Left forelimb (tissue), 1 donor: ENCODE measurements around the gene SSUH2.
"Not testable (repeated sequence)": the region's sequence is repeated elsewhere in the genome, so short reads cannot be mapped to it uniquely, and the experiment has no call there.

Source experiments
- DNase-seq: peaks from one replicate; pipeline ENCODE4 v3.0.0-alpha.2; 2018; ENCODE audit warnings: low spot score

SSUH2 gene

GRCh38 chr3:8659242-8659641, 14.6 kb upstream of the SSUH2 start:
- DNase-seq, result no peak

DNA sequence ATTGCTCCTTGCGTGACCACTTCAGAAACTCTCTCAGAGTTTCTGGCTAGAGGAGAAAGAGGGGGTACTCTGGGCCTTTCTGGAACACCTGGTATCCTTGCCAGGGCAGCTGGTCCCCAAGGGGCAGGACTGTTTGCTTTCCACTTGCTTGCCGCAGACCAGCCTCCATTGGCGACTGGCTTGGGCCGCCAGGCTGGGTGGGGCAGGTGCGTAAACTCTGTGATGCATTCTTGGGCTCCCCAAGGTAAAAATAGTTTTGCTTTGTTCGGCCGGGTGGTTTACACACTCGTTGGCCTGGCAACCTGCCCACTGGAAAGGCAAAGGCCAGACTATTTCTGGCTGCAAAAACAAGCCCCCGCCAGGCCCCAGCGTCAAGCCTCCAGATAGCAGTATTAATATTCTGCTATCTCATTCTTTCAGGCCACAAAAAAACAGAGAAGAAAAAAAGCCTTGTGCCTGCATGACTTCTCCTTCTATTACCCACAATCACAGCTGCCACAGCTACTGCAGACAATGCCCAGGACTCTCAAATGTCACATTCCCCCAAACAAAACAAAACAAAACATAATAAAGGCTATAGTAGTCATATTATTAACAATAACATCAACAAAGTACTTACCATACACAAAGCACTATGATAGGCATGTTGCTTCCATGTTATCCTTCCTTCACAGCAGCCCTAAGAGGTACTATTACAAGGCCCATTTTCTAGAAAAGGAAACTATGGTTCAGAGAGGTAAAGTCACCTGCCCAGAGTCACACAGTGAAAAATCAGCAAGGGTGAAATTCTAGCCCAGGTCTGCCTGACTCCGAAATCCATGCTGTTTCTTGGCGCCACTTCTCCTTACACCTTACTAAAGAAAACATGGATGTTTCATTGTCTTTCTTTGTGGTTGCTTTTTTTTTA, 14.0 kb upstream of the SSUH2 start:
- peak; percentile 71 for DNase-seq

GRCh38 chr3:8657804-8658305, 13.3 kb upstream of the SSUH2 start:
- DNase-seq, result no peak

GRCh38 chr3:8656240-8656639, 11.6 kb upstream of the SSUH2 start:
- DNase-seq, result no peak

DNA sequence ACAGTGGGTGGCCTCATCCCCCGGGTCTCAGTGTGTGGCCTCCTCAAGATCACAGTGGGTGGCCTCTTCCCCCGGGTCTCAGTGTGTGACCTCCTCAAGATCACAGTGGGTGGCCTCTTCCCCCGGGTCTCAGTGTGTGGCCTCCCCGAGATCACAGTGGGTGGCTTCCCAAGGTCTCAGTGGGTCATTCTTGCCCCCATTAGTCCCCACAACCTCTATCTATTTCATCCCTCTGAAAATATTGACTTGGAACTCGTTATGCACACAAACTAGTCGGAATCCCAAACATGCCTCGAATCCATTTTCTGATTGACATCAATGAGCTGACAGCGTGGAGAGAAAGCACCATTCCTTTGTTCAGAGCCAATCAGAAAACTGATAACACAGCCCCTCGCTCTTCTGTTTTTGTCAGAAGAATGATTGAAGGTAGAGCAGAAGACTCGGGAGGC, 10.8 kb upstream of the SSUH2 start:
- no peak for DNase-seq

DNA sequence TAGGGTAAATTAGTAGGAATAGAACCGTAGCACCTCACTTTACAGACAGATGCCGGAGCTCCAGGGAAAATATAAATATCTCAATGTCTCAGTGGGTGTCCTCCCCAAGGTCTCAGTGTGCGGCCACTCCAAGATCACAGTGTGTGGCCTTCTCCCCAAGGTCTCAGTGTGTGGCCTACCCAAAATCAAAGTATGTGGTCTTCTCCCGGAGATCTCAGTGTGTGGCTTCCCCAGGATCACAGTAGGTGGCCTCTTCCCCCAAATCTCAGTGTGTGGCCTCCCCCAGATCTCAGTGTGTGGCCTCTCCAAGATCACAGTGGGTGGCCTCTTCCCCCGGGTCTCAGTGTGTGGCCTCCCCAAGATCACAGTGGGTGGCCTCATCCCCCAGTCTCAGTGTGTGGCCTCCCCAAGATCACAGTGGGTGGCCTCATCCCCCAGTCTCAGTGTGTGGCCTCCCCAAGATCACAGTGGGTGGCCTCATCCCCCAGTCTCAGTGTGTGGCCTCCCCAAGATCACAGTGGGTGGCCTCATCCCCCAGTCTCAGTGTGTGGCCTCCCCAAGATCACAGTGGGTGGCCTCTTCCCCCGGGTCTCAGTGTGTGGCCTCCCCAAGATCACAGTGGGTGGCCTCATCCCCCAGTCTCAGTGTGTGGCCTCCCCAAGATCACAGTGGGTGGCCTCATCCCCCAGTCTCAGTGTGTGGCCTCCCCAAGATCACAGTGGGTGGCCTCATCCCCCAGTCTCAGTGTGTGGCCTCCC, 10.2 kb upstream of the SSUH2 start:
- DNase-seq, result not testable (repeated sequence)

- no peak for DNase-seq
These were observed 9.3 kb upstream of the SSUH2 start for GRCh38 chr3:8653800-8654408.

DNA sequence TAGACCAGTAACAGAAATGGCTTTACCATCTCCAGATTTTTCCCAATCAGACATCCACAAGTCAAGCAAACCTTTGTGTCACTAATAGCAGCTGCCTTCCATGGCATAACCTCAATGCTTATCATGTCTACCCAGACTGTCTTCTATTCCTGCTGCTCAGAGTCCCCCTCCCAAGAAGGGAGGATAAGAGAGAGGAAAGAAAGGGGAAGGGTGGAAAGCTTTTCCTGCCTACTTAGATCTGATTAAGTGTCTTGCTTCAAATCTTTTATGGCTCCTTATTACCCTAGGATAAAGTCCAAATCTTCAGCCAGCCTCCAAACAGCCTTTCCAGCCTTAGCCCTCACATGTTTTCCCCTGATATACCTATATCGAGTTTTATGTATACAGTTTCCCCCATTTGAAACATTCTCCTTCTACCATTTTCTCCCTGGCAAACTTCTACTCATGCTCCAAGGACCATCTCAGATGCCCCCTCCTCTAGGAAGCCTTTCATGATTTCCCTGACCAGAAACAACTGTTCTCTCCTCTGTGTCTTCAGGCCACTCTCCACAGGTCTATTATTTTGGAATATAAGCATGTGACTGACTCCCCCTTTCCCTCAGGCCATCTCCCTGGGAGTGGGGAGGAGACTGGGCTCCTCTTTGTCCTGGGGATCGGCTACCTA, 7.9 kb upstream of the SSUH2 start:
- no peak for DNase-seq

DNA sequence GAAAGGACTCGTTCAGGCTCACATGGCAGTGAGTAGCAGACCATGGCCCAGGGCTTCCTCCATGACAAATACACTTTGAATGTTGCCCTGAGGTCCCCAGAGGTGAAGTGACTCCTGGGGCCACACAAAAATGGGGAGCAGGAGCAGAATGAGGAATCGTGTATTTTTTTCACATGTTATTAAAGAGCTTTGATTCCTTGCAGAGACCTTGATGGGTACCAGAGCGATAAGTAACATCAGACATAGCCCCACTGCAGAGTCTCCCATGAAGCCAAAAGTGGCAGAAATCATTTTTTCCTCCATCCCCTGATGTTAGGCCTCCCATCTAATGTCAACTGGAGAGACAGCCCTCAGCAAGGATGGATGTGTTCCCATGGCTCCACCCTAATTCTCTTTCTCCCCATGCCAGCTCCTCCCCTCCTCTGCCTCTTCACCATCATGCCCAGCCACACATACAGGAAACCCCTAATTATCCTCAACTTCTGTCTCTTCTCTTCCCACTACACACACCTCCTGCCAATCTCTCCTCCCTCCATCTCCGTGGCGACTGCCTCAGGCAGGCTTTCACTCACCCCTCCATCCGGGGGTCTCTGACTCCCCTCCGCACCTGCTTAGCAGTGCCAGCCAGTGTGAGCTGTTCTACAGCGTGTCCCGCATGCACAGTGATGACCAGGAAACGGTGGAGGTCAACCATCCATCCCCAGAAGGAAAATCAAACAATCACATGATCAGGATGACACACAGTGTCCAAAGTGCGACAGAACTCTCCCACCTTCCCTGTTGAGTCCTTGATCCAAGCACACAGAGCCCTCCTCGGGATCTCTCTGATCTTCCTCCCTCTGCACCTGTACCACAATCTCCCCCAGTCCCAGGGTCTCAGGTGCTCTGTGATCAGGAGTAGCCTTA, 7.1 kb upstream of the SSUH2 start:
- DNase-seq, result no peak

DNA sequence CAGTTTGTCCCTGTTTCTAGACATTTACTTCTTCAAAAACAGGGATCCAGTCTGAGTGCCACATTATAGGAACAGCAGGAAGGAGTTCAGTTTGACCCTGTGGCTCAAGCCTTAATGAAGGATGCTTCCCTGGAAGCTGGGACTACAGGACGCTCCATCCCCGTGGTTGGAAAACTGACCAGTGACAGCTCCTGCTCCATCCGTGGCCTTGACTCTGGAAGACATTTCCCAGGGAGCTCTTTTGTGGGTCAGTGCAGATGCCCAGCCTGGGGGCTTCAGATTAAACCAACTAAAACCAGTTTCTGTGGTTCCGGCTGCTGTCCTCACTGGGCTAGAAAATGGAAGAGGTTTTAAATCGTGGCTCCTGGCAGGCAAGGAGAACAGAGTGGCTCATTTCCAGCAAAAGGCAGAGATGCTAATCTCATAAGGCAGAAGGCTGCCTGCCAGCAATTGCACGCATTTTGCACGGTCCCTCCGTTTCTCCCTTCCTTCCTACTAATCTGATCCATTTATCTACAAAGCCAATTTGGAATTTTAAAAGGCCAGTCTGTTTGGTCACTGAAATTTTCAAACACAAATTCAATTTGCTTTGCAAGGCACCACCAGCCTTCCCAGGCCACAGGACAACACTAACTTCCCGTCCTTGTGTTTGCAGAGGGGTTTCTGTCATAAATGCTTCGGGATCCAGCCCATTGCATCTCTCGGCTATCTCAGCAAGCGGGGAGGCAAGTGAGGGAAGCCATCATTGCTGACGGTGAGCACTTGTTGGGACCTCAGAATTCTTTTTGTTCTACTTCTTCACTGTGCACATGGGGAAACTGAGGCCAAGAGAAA, 6.2 kb upstream of the SSUH2 start:
- no peak for DNase-seq

DNA sequence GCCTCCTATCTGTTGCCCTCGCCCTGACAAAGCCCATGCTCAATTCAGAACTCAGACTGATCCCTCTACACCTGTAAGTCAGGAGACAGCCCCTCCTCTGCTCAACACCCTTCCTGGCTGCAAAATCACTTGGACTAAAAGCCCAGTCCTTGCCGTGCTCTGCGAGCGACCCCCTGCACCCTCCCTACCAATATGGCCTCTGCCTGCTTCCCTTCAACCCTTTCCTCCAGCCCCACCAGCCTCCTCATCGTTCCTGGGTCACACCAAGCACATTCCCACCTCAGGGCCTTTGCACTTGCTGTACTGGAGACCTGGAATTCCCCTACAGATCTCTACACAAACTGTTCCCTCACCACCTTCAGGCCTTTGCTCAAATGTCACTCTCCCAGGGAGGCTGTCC, 5.2 kb upstream of the SSUH2 start:
- DNase-seq, result no peak

DNA sequence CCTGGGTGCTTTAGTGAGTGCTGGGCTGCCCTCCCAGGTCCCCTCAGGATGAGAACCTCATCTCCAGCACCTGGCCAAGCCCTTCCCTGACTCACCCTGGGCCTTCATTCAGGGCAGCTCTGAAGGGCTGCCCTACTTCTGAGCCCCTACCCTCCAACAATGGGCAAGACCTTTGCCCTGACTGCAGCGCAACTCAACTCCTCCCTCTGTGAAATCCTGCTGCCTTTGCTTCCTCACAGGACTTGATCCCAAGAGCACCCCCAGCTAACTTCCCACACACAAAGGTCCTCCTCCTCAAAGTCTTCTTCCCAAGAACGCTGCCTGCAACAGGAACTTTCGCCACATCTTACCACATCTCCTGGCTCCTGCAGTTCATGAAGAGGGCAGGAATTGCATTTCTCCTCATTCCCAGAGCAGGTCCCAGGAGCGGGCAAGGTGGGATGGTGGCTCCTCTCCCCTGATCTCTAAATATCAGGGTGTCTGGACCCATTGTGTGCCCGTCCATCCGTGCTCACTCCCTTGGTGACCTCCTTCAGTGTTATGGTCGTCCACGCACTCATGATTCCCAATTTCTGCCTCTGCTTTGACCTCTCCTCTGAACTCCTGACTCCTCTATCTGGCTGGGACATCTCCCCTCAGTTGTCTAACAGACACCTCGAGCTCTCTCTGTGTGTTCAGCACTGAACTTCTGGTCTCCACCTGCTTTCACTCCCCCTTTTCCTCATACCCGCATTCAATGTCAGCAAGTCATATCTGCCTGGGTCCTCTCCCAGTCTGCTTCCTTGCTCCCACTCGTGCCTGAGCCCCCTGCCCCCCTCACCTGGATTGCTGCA, 4.5 kb upstream of the SSUH2 start:
- DNase-seq, result no peak

GRCh38 chr3:8647137-8647985, 2.8 kb upstream of the SSUH2 start:
- no peak for DNase-seq

DNA sequence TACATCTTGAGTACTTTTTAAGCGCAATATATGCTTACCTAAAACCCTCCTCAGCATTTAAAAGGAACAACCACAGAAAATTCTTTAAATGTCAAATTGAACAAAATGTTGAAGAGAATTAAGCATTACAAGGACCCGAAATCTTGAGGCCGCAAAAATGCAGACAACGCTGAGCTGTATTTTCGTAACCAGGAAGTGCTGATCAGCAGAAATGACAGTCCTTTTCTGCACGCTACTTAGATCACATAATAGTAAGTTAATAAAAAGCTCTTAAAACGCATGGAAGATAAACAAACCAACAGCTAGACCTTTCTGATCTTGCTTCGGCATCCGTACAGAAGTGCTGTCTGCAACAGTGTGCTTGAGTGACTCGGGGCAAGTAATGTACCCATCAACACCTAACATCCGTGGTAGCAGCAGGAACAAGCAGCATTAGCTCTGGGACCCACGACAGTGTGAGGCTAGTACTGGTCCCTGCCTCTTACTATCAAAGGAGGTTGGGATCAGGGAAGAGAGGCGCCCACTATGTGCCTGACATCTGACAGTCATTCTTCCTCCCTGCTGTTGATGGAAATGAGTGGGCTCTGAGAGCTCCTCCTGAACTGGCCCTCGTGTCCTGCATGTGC, 1.8 kb upstream of the SSUH2 start:
- DNase-seq, result no peak

DNA sequence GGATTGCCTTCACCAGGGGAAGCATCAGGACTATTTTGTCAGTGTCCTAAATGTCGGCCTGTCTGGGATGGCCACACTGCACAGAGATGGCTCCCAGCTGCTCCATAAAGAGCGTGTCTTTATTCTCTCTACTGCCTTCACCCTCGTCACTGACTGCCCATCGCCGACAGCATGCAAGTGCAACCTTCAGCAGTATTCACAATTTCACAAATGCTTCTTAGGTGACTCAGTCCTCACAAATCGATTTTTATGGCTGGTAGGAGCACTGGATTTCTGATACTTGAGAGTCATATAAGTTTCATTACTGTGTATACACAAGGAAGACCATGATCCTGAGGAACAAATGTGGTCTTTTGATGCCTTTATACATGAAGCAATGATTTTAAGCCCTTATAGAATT, 1.1 kb upstream of the SSUH2 start:
- no peak for DNase-seq

DNA sequence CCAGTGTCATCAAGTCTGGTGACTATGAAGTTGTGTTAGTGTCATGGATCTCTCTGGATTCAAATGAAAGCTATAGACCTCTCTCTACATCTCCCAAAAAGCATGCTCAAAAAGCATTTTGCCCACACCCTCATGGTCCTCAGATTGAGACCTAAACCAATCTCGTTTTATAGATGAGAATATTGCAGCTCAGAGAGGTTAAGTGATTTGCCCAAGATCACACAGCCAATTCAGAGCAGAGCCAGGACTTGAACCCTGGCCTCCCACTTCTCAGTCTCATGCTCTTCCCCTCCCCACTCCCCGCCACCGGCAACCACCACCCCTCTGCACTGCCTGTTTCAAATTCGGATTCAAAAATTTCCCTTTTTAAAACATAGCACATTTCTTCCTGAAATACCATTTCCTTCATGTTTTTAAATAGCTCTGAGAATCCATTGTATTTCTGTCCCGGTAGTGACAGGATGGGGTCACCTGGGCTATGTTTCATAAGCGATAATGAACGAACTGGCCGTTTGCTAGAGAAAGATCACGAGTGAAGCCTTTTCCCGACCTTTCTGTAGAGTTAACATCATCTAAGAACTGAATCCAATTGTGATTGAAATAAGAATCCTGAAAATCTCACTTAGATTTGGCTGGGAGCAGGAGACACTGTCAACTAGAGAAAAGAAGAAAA, 769 bp downstream of the SSUH2 start:
- DNase-seq, result no peak

GRCh38 chr3:8642001-8642400, 2.6 kb downstream of the SSUH2 start:
- DNase-seq, result no peak
